ENCODE data around the gene MECP2. TPM values are rescaled to one million over a fixed set of nuclear protein-coding genes. Genes with fewer than 3 reads are reported as not detected.

MECP2 gene
- total RNA-seq, 6 experiments from 2014 or later, result 14.1 to 18.4 (median 16.0) TPM

DNA sequence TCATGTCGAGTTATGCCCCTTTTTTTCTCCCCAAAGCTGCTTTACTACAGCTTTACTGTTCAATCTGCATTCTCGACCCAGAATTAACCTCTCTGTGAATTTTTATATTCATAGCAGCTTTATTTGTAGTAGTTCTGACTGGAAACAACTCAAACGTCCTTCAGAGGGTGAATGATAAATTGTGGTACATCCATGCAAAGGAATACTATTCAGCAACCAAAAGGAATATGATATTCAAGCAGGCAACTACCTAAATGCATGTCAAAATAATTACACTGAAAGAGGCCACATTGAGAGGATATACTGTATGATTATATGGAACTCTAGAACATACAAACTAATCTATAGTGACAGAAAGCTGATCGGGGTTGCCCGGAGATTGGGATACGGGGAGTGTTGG lies 20.0 kb upstream of the MECP2 start:
- no peak overlapping the region for H3K27ac ChIP-seq
- no peak overlapping the region for H3K4me3 ChIP-seq
- no peak for TF ChIP-seq POLR2A (IDR thresholded peaks at IDR 0.05)
- TF ChIP-seq, protein P1, sequence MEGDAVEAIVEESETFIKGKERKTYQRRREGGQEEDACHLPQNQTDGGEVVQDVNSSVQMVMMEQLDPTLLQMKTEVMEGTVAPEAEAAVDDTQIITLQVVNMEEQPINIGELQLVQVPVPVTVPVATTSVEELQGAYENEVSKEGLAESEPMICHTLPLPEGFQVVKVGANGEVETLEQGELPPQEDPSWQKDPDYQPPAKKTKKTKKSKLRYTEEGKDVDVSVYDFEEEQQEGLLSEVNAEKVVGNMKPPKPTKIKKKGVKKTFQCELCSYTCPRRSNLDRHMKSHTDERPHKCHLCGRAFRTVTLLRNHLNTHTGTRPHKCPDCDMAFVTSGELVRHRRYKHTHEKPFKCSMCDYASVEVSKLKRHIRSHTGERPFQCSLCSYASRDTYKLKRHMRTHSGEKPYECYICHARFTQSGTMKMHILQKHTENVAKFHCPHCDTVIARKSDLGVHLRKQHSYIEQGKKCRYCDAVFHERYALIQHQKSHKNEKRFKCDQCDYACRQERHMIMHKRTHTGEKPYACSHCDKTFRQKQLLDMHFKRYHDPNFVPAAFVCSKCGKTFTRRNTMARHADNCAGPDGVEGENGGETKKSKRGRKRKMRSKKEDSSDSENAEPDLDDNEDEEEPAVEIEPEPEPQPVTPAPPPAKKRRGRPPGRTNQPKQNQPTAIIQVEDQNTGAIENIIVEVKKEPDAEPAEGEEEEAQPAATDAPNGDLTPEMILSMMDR (IDR thresholded peaks at IDR 0.05), result no peak
- intact Hi-C loops (cut with DNase I), result no loop called here
- no peaks in the 10 kb centered on the region for H3K9me3 ChIP-seq
- WGBS (ENCODE audit: insufficient coverage, low coverage, low lambda C conversion rate, missing lambda C conversion rate), result 55% methylated on average over 6 of the region's 6 CpGs
- H3K4me1 ChIP-seq, result no peaks in the 10 kb centered on the region
- H3K36me3 ChIP-seq, result no peaks in the 10 kb centered on the region
- ATAC-seq (no peak), DNase-seq (no peak)
- no peaks in the 10 kb centered on the region for H3K27me3 ChIP-seq

DNA sequence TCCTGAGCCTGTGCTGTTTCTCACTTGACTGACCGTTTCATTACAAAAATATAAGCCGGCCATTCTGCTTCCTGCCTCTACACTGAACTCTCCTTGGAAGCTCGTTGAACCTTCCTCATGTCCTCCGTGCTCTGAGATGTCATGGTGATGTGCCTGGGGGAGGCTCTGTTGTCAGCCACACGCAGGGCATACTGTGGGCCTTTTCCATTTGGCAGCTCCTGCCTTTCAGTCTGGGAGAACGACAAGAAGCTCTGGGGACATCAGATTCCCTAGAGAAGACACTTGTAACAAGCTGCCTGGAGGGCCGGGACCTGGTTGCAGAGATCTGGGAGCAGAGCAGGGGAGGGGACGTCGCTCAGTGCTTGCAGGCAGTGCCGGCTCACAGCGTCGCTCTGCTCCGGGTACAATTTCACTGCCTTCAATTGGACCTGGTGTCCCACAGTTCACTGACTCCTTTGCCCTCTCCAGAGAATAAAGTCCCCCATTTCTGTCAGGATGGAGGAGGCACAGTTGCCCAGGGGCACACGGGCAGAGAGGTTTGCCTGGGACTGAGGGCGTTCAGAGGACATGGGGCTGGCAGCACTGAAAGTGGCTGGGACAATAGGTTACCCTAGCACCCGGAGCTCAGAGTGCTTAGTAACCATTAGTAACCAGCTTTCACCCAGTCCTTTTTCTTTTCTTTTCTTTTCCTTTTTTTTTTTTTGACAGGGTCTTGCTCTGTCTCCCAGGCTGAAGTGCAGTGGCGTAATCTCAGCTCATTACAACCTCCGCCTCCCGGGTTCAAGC lies 19.1 kb upstream of the MECP2 start:
- ATAC-seq (no peak), DNase-seq (no peak)
- H3K36me3 ChIP-seq, result no peaks in the 10 kb centered on the region
- intact Hi-C loops (cut with DNase I), result no loop called here
- 67% methylated on average over 12 of the region's 19 CpGs for WGBS (ENCODE audit: insufficient coverage, low coverage, low lambda C conversion rate, missing lambda C conversion rate)
- no peak overlapping the region for H3K4me3 ChIP-seq
- H3K27me3 ChIP-seq, result no peaks in the 10 kb centered on the region
- H3K27ac ChIP-seq, result no peak overlapping the region
- H3K9me3 ChIP-seq, result no peaks in the 10 kb centered on the region
- TF ChIP-seq POLR2A (IDR thresholded peaks at IDR 0.05), result no peak
- TF ChIP-seq, protein P1 (IDR thresholded peaks at IDR 0.05), result no peak
- H3K4me1 ChIP-seq, result no peaks in the 10 kb centered on the region

DNA sequence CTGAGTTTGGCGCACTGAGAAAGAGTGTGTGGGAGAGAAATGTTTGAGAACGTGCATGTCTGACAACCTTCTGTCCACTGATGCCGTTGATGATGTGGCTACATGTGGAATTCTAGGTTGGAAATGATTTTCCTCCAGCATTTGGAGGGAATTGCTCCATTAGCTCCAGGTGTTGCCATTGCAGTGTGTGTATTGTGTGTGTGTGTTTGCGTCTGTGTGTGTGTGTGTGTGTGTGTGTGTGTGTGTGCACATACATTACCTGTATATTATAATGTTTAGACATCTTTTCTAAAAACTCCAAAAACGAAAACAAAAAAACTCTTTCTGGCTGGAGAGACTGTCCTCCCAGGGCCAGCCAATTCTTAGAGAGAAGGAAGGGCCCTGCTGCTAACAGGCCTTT lies 18.2 kb upstream of the MECP2 start:
- no peak for DNase-seq
- intact Hi-C loops (cut with DNase I), result no loop called here
- TF ChIP-seq, protein P1 (IDR thresholded peaks at IDR 0.05), result no peak
- no peak for TF ChIP-seq POLR2A (IDR thresholded peaks at IDR 0.05)

DNA sequence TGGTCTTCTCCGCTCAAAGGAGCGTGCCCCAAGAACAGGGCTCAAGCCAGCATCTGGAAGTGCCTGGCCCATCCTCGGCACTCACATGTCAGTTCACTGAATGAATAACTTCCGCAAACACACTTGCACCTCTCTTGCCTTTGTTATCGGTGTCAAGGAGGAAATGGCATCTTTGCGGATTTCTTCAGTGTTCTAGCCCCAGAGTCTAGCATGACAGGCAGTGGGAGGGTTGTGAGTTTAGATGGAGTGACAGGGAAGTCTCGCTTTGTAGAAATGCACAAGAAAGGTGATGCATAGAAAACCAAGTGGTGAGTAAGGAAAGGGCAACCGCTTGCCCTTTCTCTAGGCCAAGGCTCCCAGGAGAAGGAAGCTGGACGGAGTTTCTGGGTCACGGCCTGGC lies 17.6 kb upstream of the MECP2 start:
- 85% methylated on average over 4 of the region's 10 CpGs for WGBS (ENCODE audit: insufficient coverage, low coverage, low lambda C conversion rate, missing lambda C conversion rate)
- H3K4me1 ChIP-seq, result no peaks in the 10 kb centered on the region
- DNase-seq (no peak), ATAC-seq (no peak)
- H3K27me3 ChIP-seq, result no peaks in the 10 kb centered on the region
- no peak overlapping the region for H3K27ac ChIP-seq
- H3K36me3 ChIP-seq, result no peaks in the 10 kb centered on the region
- H3K9me3 ChIP-seq, result no peaks in the 10 kb centered on the region
- H3K4me3 ChIP-seq, result no peak overlapping the region
- TF ChIP-seq POLR2A (IDR thresholded peaks at IDR 0.05), result no peak
- TF ChIP-seq, protein P1 (IDR thresholded peaks at IDR 0.05), result no peak
- intact Hi-C loops (cut with DNase I), result no loop called here

More for the DNA sequence above, 18.2 kb upstream of the MECP2 start:
- no peak overlapping the region for H3K27ac ChIP-seq
- H3K27me3 ChIP-seq, result no peaks in the 10 kb centered on the region
- H3K4me3 ChIP-seq, result no peak overlapping the region
- no peaks in the 10 kb centered on the region for H3K9me3 ChIP-seq
- 53% methylated on average over 4 of the region's 5 CpGs for WGBS (ENCODE audit: insufficient coverage, low coverage, low lambda C conversion rate, missing lambda C conversion rate)
- no peak for ATAC-seq
- H3K4me1 ChIP-seq, result no peaks in the 10 kb centered on the region
- H3K36me3 ChIP-seq, result no peaks in the 10 kb centered on the region

Measured in right lobe of liver (tissue), 6 donors.